GM12891 (cell line): ENCODE data around the gene EYS.

ENCODE experiments used
- POLR2AphosphoS5 ChIP-seq: IDR thresholded peaks from 2 replicates; pipeline ENCODE4 v1.6.1; 2011; ENCODE audit warnings: low read depth, low read length, control low read depth
- TAF1 ChIP-seq: IDR thresholded peaks from 2 replicates; pipeline ENCODE4 v1.6.1; 2011; ENCODE audit warnings: low read depth, low read length, control low read depth

DNA sequence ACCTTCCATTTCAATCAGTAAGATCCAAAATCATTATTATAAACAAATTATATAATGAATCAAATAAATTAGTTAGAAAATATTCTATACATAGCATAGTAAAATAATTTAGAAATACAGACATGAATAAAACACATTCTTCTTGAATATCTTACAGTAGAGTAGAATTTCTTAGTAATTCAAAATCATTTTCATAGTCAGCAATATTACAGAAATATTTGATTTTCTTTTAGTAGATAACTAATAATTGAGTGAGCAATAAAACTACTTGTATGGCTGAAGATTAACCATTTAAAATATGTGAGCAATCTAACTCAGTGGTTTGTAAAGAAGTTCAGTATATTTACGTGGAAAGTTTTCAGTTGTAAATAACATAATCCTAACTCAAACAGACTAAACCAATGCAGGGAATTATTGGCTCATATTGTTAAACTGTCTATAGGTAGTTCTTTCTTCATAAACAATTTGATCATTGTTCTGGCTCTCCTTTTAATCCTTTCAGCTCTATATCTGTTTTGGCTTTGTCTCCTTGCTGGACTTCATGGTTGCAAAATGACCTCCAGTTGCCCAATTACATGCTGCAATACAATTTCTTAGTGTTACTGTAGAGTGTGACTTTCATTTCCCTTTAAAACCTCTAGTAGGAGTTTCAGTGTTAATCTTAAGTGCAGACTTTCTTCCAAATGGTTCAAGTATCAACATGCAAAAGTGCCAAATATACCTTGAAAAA lies 307.5 kb downstream of the EYS start:
- TF ChIP-seq POLR2AphosphoS5 (no peak), TAF1 (no peak)
